Endothelial cell of umbilical vein (primary cell): ENCODE results near the gene PCDH7. TPM values are rescaled to one million over a fixed set of nuclear protein-coding genes. Genes with fewer than 3 reads are reported as not detected.

ENCODE experiments used
- BruUV-seq: library from RNA; stranded (reverse); fragments of 400-500 nt; replicated peaks from 2 replicates; lab custom pipeline; 2021; lab: Mats Ljungman, UMichigan
- CTCF ChIA-PET: fragments of 300-600, 350-600 bp; sonication (Branson Sonifier 250); formaldehyde crosslinking; loops from one replicate; lab custom pipeline; 2021; ENCODE audit warnings: antibody characterized with exemption, inconsistent platforms; lab: Charles Lee
- POLR2A ChIA-PET: fragments of 300-600, 350-600 bp; sonication (Branson Sonifier 250); formaldehyde crosslinking; loops from one replicate; lab custom pipeline; 2021; ENCODE audit warnings: antibody characterized with exemption, inconsistent platforms; lab: Charles Lee
- DNase-seq: peaks from one replicate; pipeline ENCODE4 v3.0.0-alpha.2; 2011; ENCODE audit warnings: low read depth, low spot score
- FAIRE-seq: peaks from 2 replicates; lab custom pipeline; 2011; peaks lifted over from hg19 to GRCh38; lab: Jason Lieb, UNC
- H2AFZ ChIP-seq: 2 replicates; pipeline ENCODE4 v1.6.0; 2012; ENCODE audit warnings: low read depth, low read length, control low read depth, inconsistent platforms
- H3K27ac ChIP-seq: 2 replicates; pipeline ENCODE4 v1.5.1; 2011; ENCODE audit warnings: low read depth, mild to moderate bottlenecking, control low read depth, low read length, moderate library complexity; ENCODE audit not compliant: insufficient read depth
- H3K27me3 ChIP-seq, 2 experiments: 2 replicates each; pipeline versions ENCODE4 v1.6.0 to v1.6.1; 2011; ENCODE audit warnings: low read length in 2 of 2, mixed read lengths in 1 of 2; ENCODE audit not compliant: control insufficient read depth in 2 of 2, insufficient read depth in 2 of 2
- H3K36me3 ChIP-seq, 2 experiments: 2 replicates in 1 of 2; 3 replicates in 1 of 2; pipeline ENCODE4 v1.5.1; 2011; ENCODE audit warnings: low read length in 2 of 2, mild to moderate bottlenecking in 1 of 2, moderate library complexity in 1 of 2; ENCODE audit not compliant: control insufficient read depth in 2 of 2, insufficient read depth in 2 of 2; ENCODE audit errors: extremely low read depth in 1 of 2
- H3K4me1 ChIP-seq: 3 replicates; pipeline ENCODE4 v1.5.1; 2011; ENCODE audit warnings: mild to moderate bottlenecking, low read length; ENCODE audit not compliant: control insufficient read depth, insufficient read depth; ENCODE audit errors: extremely low read depth
- H3K4me2 ChIP-seq: 2 replicates; pipeline ENCODE4 v1.6.1; 2011; ENCODE audit warnings: low read length, control low read depth, mixed read lengths; ENCODE audit not compliant: insufficient read depth
- H3K4me3 ChIP-seq, 3 experiments: fragments of 200-600 bp in 1 of 3; sonication (generic), shearing (Covaris generic) in 1 of 3; replicated peaks in 1 of 3; 2 replicates each; pipeline ENCODE4 v1.5.1; 2011 to 2016; ENCODE audit warnings: control low read depth in 3 of 3, low read length in 3 of 3, mild to moderate bottlenecking in 2 of 3, inconsistent platforms in 1 of 3, low read depth in 1 of 3, moderate library complexity in 1 of 3; ENCODE audit not compliant: insufficient read depth in 1 of 3
- H3K79me2 ChIP-seq: 2 replicates; pipeline ENCODE4 v1.6.0; 2012; ENCODE audit warnings: low read length, inconsistent platforms; ENCODE audit not compliant: control insufficient read depth, insufficient read depth
- H3K9ac ChIP-seq: replicated peaks from 2 replicates; pipeline ENCODE3; 2011; ENCODE audit warnings: low read length, control low read depth; ENCODE audit not compliant: insufficient read depth; ENCODE audit errors: extremely low read depth
- H3K9me1 ChIP-seq: replicated peaks from 3 replicates; pipeline ENCODE4 v1.6.0; 2011; ENCODE audit warnings: mild to moderate bottlenecking, low read length; ENCODE audit not compliant: control insufficient read depth, insufficient read depth; ENCODE audit errors: extremely low read depth
- H3K9me3 ChIP-seq: replicated peaks from 2 replicates; pipeline ENCODE4 v1.5.1; 2012; ENCODE audit warnings: low read length, inconsistent platforms; ENCODE audit not compliant: control insufficient read depth, insufficient read depth
- H4K20me1 ChIP-seq: replicated peaks from 2 replicates; pipeline ENCODE3; 2011; ENCODE audit warnings: mild to moderate bottlenecking, low read length; ENCODE audit not compliant: control insufficient read depth, insufficient read depth; ENCODE audit errors: extremely low read depth
- EZH2 ChIP-seq: IDR thresholded peaks from 2 replicates; pipeline ENCODE4 v1.6.1; 2012; ENCODE audit warnings: borderline replicate concordance, low read depth, mild to moderate bottlenecking, moderate library complexity, low read length, inconsistent platforms; ENCODE audit not compliant: severe bottlenecking
- FOS ChIP-seq: IDR thresholded peaks from 2 replicates; pipeline ENCODE4 v1.6.1; 2011; ENCODE audit warnings: mild to moderate bottlenecking, low read length, moderate library complexity, borderline replicate concordance; ENCODE audit not compliant: insufficient read depth
- GATA2 ChIP-seq: IDR thresholded peaks from 2 replicates; pipeline ENCODE4 v1.7.0; 2011; ENCODE audit warnings: low read depth, mild to moderate bottlenecking, moderate library complexity, mixed read lengths, low read length; ENCODE audit not compliant: insufficient read length, insufficient read depth
- JUN ChIP-seq: IDR thresholded peaks from 2 replicates; pipeline ENCODE4 v1.6.1; 2011; ENCODE audit warnings: borderline replicate concordance, low read depth; ENCODE audit not compliant: insufficient read length, insufficient read depth
- MYC ChIP-seq: IDR thresholded peaks from one replicate; pipeline ENCODE4 v1.6.1; 2011; ENCODE audit warnings: mild to moderate bottlenecking, low read depth, low read length
- POLR2A ChIP-seq: IDR thresholded peaks from 2 replicates; pipeline ENCODE4 v1.6.1; 2012; ENCODE audit warnings: low read depth, mild to moderate bottlenecking, control low read depth, low read length
- POLR2AphosphoS5 ChIP-seq: IDR thresholded peaks from 2 replicates; pipeline ENCODE4 v1.6.1; 2012; ENCODE audit warnings: low read depth, mild to moderate bottlenecking, control low read depth, low read length, moderate library complexity; ENCODE audit not compliant: insufficient read depth
- dilution Hi-C: fragments of 300-500 bp; cut with MboI; formaldehyde crosslinking; loops from one replicate; pipeline ENCODE4 v1.15.0; 2019; ENCODE audit warnings: low sequenced_read_pairs; ENCODE audit not compliant: extremely low pct_ligation_motif_present
- intact Hi-C: fragments of 100-400 bp; cut with micrococcal nuclease; formaldehyde crosslinking; loops from one replicate; pipeline ENCODE4 v1.10.0; 2022
- polyA plus RNA-seq, 4 experiments: library from polyadenylated mRNA; depleted of rRNA in 3 of 4; stranded (reverse) in 3 of 4; unstranded in 1 of 4; fragments of >200 nt; gene quantifications; 2 replicates each; pipeline versions ENCODE4 v1.2.1 to v1.2.3, GENCODE V29; 2011 to 2012; ENCODE audit warnings: missing spikeins in 1 of 4
- total RNA-seq: library from RNA; stranded (reverse); gene quantifications from 2 replicates; pipeline ENCODE4 v1.2.3, GENCODE V29; 2021
- TF ChIP-seq, protein P1 (sequence below), 2 donors: IDR thresholded peaks; 1 replicate in 1 of 2; 2 replicates in 1 of 2; pipeline ENCODE4 v1.5.1; 2011; ENCODE audit warnings: low read length in 2 of 2, mild to moderate bottlenecking in 2 of 2, moderate library complexity in 2 of 2, control low read depth in 1 of 2, inconsistent platforms in 1 of 2, low read depth in 1 of 2; ENCODE audit not compliant: insufficient read depth in 1 of 2; ENCODE audit errors: extremely low read depth in 1 of 2
- TF ChIP-seq, protein P2 (sequence below): IDR thresholded peaks from 2 replicates; pipeline ENCODE4 v1.6.1; 2011; ENCODE audit not compliant: insufficient read depth, insufficient read length

PCDH7 gene
- total and polyA plus RNA-seq, 2 donors (not counting 3 experiments of a cell fraction or from before 2014, with no cell fraction given) = 9.5 to 16.6 TPM

DNA sequence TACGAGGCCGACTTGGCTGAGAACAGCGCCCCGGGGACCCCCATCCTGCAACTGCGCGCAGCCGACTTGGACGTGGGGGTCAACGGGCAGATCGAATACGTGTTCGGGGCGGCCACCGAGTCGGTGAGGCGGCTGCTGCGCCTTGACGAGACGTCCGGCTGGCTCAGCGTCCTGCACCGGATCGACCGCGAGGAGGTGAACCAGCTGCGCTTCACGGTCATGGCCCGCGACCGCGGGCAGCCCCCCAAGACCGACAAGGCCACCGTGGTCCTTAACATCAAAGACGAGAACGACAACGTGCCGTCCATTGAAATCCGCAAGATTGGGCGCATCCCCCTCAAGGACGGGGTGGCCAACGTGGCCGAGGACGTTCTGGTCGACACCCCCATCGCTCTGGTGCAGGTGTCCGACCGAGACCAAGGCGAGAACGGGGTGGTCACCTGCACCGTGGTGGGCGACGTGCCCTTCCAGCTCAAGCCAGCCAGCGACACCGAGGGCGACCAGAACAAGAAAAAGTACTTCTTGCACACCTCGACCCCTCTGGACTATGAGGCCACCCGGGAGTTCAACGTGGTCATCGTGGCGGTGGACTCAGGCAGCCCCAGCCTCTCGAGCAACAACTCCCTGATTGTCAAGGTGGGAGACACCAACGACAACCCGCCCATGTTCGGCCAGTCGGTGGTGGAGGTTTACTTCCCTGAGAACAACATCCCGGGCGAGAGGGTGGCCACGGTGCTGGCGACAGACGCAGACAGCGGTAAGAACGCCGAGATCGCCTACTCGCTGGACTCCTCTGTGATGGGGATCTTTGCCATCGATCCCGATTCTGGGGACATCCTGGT is 2.4 kb downstream of the PCDH7 start:
- ChIA-PET POLR2A (no interaction called here), CTCF (interaction anchor here (0.8 to 2.0 kb wide), 21 partner anchors 9 to 953 kb away, joined by 3 to 23 read pairs (median 5); no protein-coding TSS in a partner anchor)
- peak overlapping the region; percentile 94 for H2AFZ ChIP-seq
- H3K79me2 ChIP-seq = peaks cover 63% of the 10 kb centered on the region
- no TSS peak for BruUV-seq
- intact Hi-C loops = no loop called here
- dilution Hi-C loops = no loop called here
- FAIRE-seq = no peak
- DNase-seq = peak; percentile 46
- TF ChIP-seq, protein P1, sequence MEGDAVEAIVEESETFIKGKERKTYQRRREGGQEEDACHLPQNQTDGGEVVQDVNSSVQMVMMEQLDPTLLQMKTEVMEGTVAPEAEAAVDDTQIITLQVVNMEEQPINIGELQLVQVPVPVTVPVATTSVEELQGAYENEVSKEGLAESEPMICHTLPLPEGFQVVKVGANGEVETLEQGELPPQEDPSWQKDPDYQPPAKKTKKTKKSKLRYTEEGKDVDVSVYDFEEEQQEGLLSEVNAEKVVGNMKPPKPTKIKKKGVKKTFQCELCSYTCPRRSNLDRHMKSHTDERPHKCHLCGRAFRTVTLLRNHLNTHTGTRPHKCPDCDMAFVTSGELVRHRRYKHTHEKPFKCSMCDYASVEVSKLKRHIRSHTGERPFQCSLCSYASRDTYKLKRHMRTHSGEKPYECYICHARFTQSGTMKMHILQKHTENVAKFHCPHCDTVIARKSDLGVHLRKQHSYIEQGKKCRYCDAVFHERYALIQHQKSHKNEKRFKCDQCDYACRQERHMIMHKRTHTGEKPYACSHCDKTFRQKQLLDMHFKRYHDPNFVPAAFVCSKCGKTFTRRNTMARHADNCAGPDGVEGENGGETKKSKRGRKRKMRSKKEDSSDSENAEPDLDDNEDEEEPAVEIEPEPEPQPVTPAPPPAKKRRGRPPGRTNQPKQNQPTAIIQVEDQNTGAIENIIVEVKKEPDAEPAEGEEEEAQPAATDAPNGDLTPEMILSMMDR (IDR thresholded peaks at IDR 0.05; ENCODE audit: extremely low read depth in 1 of 2, insufficient read depth in 1 of 2, low read depth in 1 of 2, low read length in 2 of 2) = no peak
- TF ChIP-seq POLR2AphosphoS5 (no peak), GATA2 (no peak), MYC (no peak), POLR2A (no peak), FOS (no peak), EZH2 (no peak), JUN (no peak)
- TF ChIP-seq, protein P2, sequence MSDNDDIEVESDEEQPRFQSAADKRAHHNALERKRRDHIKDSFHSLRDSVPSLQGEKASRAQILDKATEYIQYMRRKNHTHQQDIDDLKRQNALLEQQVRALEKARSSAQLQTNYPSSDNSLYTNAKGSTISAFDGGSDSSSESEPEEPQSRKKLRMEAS = no peak
- no peaks in the 10 kb centered on the region for H3K36me3 ChIP-seq
- peak overlapping the region; percentile 32 for H3K9ac ChIP-seq
- H3K9me3 ChIP-seq = no peaks in the 10 kb centered on the region
- peaks cover 64% of the 10 kb centered on the region for H3K4me1 ChIP-seq
- H3K4me3 ChIP-seq = peak overlapping the region; percentile 47 to 63 (median 57)
- H4K20me1 ChIP-seq = no peaks in the 10 kb centered on the region
- peak overlapping the region; percentile 84 for H3K4me2 ChIP-seq
- peak overlapping the region; percentile 24 for H3K27ac ChIP-seq
- H3K27me3 ChIP-seq = no peaks in the 10 kb centered on the region
- no peaks in the 10 kb centered on the region for H3K9me1 ChIP-seq
